ENCODE data around the gene NEU4. TPM values are rescaled to one million over a fixed set of nuclear protein-coding genes. Genes with fewer than 3 reads are reported as not detected.

Gene NEU4
- polyA plus RNA-seq, 1 donor from 2014 or later: not detected

DNA sequence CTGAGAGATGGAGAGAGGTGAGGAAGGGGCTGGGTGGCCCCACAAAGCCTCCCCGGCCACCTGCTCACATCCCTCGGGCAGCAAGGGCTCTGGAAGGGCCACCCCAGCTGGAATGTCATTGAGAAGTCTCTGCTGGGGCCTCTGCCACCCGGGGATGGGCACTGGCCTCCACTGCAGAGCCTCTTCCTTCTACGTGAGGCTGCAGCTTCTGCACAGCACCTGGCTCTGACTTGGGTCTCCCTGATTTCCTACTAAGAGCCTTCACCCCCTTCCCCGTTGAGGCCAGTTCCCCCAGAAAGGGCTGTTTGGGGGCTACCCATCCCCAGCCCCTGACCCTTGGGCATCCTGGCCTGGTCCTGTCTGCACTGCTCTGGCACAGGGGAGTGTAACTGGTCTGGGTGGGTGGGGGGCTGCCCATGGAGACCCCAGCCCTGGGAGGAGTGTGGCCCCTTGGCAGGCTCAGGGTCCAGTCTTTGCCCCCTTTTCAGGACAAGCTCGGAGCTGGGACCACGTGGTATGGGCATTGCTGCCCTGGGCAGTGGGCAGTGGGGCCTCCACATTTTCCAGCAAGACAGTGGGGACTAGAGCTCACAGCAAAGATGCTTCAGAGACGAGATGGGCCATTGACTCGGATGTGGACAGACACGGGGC lies 44.1 kb downstream of the NEU4 start:
- H3K9me2 ChIP-seq (ENCODE audit: insufficient read depth, low read length): no peaks in the 10 kb centered on the region
- TF ChIP-seq, protein P1, sequence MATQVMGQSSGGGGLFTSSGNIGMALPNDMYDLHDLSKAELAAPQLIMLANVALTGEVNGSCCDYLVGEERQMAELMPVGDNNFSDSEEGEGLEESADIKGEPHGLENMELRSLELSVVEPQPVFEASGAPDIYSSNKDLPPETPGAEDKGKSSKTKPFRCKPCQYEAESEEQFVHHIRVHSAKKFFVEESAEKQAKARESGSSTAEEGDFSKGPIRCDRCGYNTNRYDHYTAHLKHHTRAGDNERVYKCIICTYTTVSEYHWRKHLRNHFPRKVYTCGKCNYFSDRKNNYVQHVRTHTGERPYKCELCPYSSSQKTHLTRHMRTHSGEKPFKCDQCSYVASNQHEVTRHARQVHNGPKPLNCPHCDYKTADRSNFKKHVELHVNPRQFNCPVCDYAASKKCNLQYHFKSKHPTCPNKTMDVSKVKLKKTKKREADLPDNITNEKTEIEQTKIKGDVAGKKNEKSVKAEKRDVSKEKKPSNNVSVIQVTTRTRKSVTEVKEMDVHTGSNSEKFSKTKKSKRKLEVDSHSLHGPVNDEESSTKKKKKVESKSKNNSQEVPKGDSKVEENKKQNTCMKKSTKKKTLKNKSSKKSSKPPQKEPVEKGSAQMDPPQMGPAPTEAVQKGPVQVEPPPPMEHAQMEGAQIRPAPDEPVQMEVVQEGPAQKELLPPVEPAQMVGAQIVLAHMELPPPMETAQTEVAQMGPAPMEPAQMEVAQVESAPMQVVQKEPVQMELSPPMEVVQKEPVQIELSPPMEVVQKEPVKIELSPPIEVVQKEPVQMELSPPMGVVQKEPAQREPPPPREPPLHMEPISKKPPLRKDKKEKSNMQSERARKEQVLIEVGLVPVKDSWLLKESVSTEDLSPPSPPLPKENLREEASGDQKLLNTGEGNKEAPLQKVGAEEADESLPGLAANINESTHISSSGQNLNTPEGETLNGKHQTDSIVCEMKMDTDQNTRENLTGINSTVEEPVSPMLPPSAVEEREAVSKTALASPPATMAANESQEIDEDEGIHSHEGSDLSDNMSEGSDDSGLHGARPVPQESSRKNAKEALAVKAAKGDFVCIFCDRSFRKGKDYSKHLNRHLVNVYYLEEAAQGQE (IDR thresholded peaks at IDR 0.05; ENCODE audit: borderline replicate concordance): no peak
- no peak for TF ChIP-seq EP300 (conservative IDR thresholded peaks at IDR 0.05; ENCODE audit: poor library complexity, severe bottlenecking)
- TF ChIP-seq EZH2 (IDR thresholded peaks at IDR 0.05; ENCODE audit: borderline replicate concordance, insufficient read depth, low read length, poor library complexity, severe bottlenecking): no peak
- no peak for TF ChIP-seq SMC3 (conservative IDR thresholded peaks at IDR 0.05; ENCODE audit: poor library complexity)
- no peak for TF ChIP-seq POLR2AphosphoS5 (IDR thresholded peaks at IDR 0.05)
- H3K79me2 ChIP-seq (replicated peaks; ENCODE audit: insufficient read depth, low read length): no peaks in the 10 kb centered on the region
- H3K9me3 ChIP-seq (ENCODE audit: low read length): no peaks in the 10 kb centered on the region
- H2AFZ ChIP-seq (ENCODE audit: low read depth, low read length): no peak overlapping the region
- no peak overlapping the region for H3K9ac ChIP-seq (ENCODE audit: low read length)
- H3K27ac ChIP-seq (ENCODE audit: low read length): no peak overlapping the region
- no peaks in the 10 kb centered on the region for H3F3A ChIP-seq (ENCODE audit: insufficient read depth, low read length, poor library complexity, severe bottlenecking)
- H3K4me3 ChIP-seq (ENCODE audit: low read length): no peak overlapping the region
- H3K27me3 ChIP-seq (ENCODE audit: insufficient read depth, low read depth, low read length): no peaks in the 10 kb centered on the region
- H3K4me2 ChIP-seq (ENCODE audit: low read length): no peak overlapping the region
- H3K36me3 ChIP-seq (ENCODE audit: insufficient read depth, low read length): no peaks in the 10 kb centered on the region
- H4K20me1 ChIP-seq (ENCODE audit: insufficient read depth): no peaks in the 10 kb centered on the region

DNA sequence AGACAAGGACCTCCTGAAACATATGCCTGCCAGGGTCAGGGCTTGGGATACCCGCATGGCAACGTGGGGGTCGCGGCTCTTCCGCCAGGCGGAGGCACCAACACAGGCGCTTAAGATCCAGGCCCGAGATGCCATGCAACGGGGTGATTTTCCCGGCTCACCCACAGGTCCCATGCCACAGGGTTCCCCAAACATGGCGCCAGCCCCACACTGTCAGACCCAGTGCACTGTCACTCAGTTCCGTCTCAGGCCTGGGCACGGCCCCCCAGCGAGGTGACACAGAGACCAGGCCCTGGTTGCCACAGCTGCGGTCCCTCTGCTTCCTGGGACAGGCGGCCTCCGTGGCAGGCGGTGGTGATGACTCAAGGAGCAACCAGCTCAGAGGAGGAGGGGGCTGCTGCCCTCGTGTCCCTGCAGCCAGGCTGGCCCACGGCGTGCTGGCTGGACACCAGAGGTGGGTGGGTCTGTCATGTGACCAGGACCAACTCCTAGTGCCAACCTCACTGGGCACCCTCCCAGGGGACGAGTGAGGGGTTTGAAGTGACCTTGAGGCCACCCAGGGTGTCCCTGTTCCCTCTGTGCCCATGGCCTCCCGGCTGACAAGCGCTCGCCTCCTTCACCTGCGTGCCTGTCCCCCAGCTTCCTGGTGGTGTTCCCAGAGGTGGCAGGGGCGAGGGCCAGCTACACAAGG lies 44.8 kb downstream of the NEU4 start:
- Histone ChIP-seq H3K4me2 (ENCODE audit: low read length) (no peak overlapping the region), H3K79me2 (replicated peaks; ENCODE audit: insufficient read depth, low read length) (no peaks in the 10 kb centered on the region), H3F3A (ENCODE audit: insufficient read depth, low read length, poor library complexity, severe bottlenecking) (no peaks in the 10 kb centered on the region), H4K20me1 (ENCODE audit: insufficient read depth) (no peaks in the 10 kb centered on the region), H3K9me2 (ENCODE audit: insufficient read depth, low read length) (no peaks in the 10 kb centered on the region), H3K27me3 (ENCODE audit: insufficient read depth, low read depth, low read length) (no peaks in the 10 kb centered on the region), H3K9ac (ENCODE audit: low read length) (no peak overlapping the region), H3K9me3 (ENCODE audit: low read length) (no peaks in the 10 kb centered on the region), H3K4me3 (ENCODE audit: low read length) (no peak overlapping the region), H3K36me3 (ENCODE audit: insufficient read depth, low read length) (no peaks in the 10 kb centered on the region), H2AFZ (ENCODE audit: low read depth, low read length) (no peak overlapping the region), H3K27ac (ENCODE audit: low read length) (no peak overlapping the region)
- TF ChIP-seq, protein P1 (IDR thresholded peaks at IDR 0.05; ENCODE audit: borderline replicate concordance): no peak
- TF ChIP-seq POLR2AphosphoS5 (IDR thresholded peaks at IDR 0.05): no peak
- no peak for TF ChIP-seq MXI1 (conservative IDR thresholded peaks at IDR 0.05; ENCODE audit: poor library complexity, severe bottlenecking)
- TF ChIP-seq RAD21 (conservative IDR thresholded peaks at IDR 0.05): no peak
- no peak for TF ChIP-seq SMC3 (conservative IDR thresholded peaks at IDR 0.05; ENCODE audit: poor library complexity)
- TF ChIP-seq EZH2 (IDR thresholded peaks at IDR 0.05; ENCODE audit: borderline replicate concordance, insufficient read depth, low read length, poor library complexity, severe bottlenecking): no peak
- no peak for TF ChIP-seq TAF1 (IDR thresholded peaks at IDR 0.05; ENCODE audit: low read depth)
- no peak for TF ChIP-seq EP300 (conservative IDR thresholded peaks at IDR 0.05; ENCODE audit: poor library complexity, severe bottlenecking)

Measured in neural cell (in vitro differentiated cells).